Small intestine (tissue), 7 donors: ENCODE data around the gene LPP. TPM values are rescaled to one million over a fixed set of nuclear protein-coding genes. Genes with fewer than 3 reads are reported as not detected.
A peak's percentile ranks its signal among the peaks of the same experiment; 100 is the strongest.

ENCODE experiments used
- DNase-seq, 2 donors: peaks; one replicate each; pipeline versions ENCODE4 v3.0.0 to v3.0.0-alpha.2; 2013
- FAIRE-seq: peaks from 2 replicates; lab custom pipeline; 2012; peaks lifted over from hg19 to GRCh38; lab: Jason Lieb, UNC
- H3K27ac ChIP-seq, 3 donors: one replicate each; pipeline ENCODE4 v1.5.1; 2013; ENCODE audit warnings: low read length in 2 of 3, mild to moderate bottlenecking in 2 of 3, control low read depth in 1 of 3, inconsistent platforms in 1 of 3, low read depth in 1 of 3, moderate library complexity in 1 of 3
- H3K27me3 ChIP-seq, 3 donors: one replicate each; pipeline ENCODE4 v1.6.1; 2013; ENCODE audit warnings: low read length in 3 of 3, inconsistent platforms in 1 of 3; ENCODE audit not compliant: control insufficient read depth in 3 of 3, insufficient read depth in 3 of 3
- H3K36me3 ChIP-seq, 3 donors: one replicate each; pipeline ENCODE4 v1.6.1; 2013; ENCODE audit warnings: low read length in 3 of 3, inconsistent platforms in 1 of 3, low read depth in 1 of 3, mild to moderate bottlenecking in 1 of 3, moderate library complexity in 1 of 3; ENCODE audit not compliant: control insufficient read depth in 3 of 3, insufficient read depth in 2 of 3
- H3K4me1 ChIP-seq, 3 donors: one replicate each; pipeline ENCODE4 v1.6.1; 2013; ENCODE audit warnings: low read length in 2 of 3, inconsistent platforms in 1 of 3, low read depth in 1 of 3, mild to moderate bottlenecking in 1 of 3, moderate library complexity in 1 of 3; ENCODE audit not compliant: control insufficient read depth in 3 of 3, insufficient read depth in 2 of 3
- H3K4me3 ChIP-seq, 3 donors: one replicate each; pipeline ENCODE4 v1.5.1; 2013; ENCODE audit warnings: low read length in 3 of 3, control low read depth in 1 of 3, inconsistent platforms in 1 of 3, low read depth in 1 of 3, mild to moderate bottlenecking in 1 of 3, moderate library complexity in 1 of 3
- H3K9me3 ChIP-seq, 2 donors: one replicate each; pipeline ENCODE4 v1.6.1; 2013; ENCODE audit warnings: low read depth in 1 of 2, low read length in 1 of 2; ENCODE audit not compliant: control insufficient read depth in 2 of 2, insufficient read depth in 1 of 2
- WGBS, 3 donors: extraction: QIAGEN DNeasy Blood & Tissue Kit; methylation state at CpG; one replicate each; pipeline ENCODE4 v1.1.7; 2013; 5-methylcytosine and 5-hydroxymethylcytosine counted together
- polyA plus RNA-seq, 4 donors: library from polyadenylated mRNA; stranded (reverse) in 3 of 4; unstranded in 1 of 4; fragments of 200-250 nt in 3 of 4; fragments of 120-200 nt in 1 of 4; gene quantifications; one replicate each; pipeline versions ENCODE4 v1.2.1 to v1.2.3, GENCODE V29; 2013
- donor health status: healthy with polysubstance abuse.
- donor health status: control.
- donor health status: control.
- donor health status: Bipolar disorder and iron deficiency.
- donor health status: healthy.

Gene LPP
- polyA plus RNA-seq, 4 donors = 5.4 to 35.8 (median 12.4) TPM

- no peak overlapping the region for H3K4me3 ChIP-seq
- DNase-seq (no peak), FAIRE-seq (no peak)
- no peak overlapping the region for H3K27ac ChIP-seq
- H3K9me3 ChIP-seq = no peaks in the 10 kb centered on the region
- no peaks in the 10 kb centered on the region for H3K27me3 ChIP-seq
- peaks cover 0 to 9% (median 0%) of the 10 kb centered on the region in 3 donors for H3K36me3 ChIP-seq
- peaks cover 0 to 3% (median 0%) of the 10 kb centered on the region in 3 donors for H3K4me1 ChIP-seq
- 92 to 97% (median 92%) methylated on average over 3 of the region's 3 CpGs for WGBS, 3 donors
Observed at GRCh38 chr3:188332085-188332484, 178.1 kb downstream of the LPP start.

DNA sequence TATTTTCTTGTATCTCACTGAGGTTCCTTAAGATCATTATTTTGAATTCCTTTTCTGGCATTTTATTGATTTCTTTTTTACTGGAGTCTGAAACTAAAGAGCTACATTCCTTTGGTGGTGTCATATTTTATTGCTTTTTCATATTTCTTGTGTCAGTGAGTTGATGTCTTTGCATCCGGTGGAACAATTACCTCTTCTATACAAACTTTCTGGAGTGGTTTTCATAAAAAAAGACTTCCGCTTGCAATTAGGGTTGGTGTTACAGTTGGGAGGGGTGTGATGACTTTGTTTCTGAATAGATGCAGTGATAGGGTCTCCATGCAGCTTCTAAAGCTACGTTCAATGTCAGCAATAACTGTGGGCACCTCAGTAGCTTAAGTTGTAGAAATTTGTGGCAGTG lies 181.7 kb downstream of the LPP start:
- no peaks in the 10 kb centered on the region for H3K27me3 ChIP-seq
- 92 to 94% (median 92%) methylated on average over 3 of the region's 3 CpGs for WGBS, 3 donors
- FAIRE-seq (no peak), DNase-seq (no peak)
- no peak overlapping the region for H3K4me3 ChIP-seq
- H3K27ac ChIP-seq = no peak overlapping the region
- H3K36me3 ChIP-seq = peaks cover 0 to 11% (median 0%) of the 10 kb centered on the region in 3 donors
- peaks cover 0 to 3% (median 0%) of the 10 kb centered on the region in 3 donors for H3K4me1 ChIP-seq
- H3K9me3 ChIP-seq = no peaks in the 10 kb centered on the region

DNA sequence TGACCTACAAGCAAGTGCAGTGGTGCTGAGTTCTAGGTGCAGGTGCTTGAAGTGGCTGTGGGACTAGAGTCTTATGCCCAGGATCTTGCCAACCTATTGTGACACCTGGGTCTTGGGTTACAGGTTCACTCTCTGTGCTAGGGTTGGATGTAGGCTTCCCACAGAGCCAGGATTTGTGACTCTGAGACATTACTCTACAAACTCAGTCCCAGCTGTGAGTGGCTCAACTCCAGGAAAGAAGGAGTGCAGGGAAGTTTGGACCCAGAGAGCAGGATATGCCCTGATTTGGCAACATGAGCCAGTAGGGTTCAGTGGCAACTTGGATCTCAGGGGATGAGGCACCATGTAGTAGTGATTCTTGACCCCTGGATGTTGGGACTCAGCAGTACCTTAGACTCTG lies 182.2 kb downstream of the LPP start:
- no peaks in the 10 kb centered on the region for H3K27me3 ChIP-seq
- no peak overlapping the region for H3K4me3 ChIP-seq
- peaks cover 0 to 1% (median 0%) of the 10 kb centered on the region in 3 donors for H3K4me1 ChIP-seq
- DNase-seq = no peak
- no peaks in the 10 kb centered on the region for H3K9me3 ChIP-seq
- peaks cover 0 to 11% (median 0%) of the 10 kb centered on the region in 3 donors for H3K36me3 ChIP-seq
- no peak for FAIRE-seq
- no peak overlapping the region for H3K27ac ChIP-seq

GRCh38 chr3:188337232-188337631 lies 183.3 kb downstream of the LPP start:
- Histone ChIP-seq H3K4me3 (no peak overlapping the region), H3K9me3 (no peaks in the 10 kb centered on the region), H3K27me3 (no peaks in the 10 kb centered on the region), H3K4me1 (no peaks in the 10 kb centered on the region), H3K36me3 (peaks cover 0 to 11% (median 0%) of the 10 kb centered on the region in 3 donors), H3K27ac (no peak overlapping the region)
- 97 to 98% (median 97%) methylated on average over 4 of the region's 4 CpGs for WGBS, 3 donors
- FAIRE-seq (no peak), DNase-seq (no peak)

- no peak for FAIRE-seq
- no peak for DNase-seq
- Histone ChIP-seq H3K9me3 (no peaks in the 10 kb centered on the region), H3K4me3 (no peak overlapping the region), H3K36me3 (peaks cover 0 to 11% (median 0%) of the 10 kb centered on the region in 3 donors), H3K27me3 (no peaks in the 10 kb centered on the region), H3K4me1 (no peaks in the 10 kb centered on the region), H3K27ac (no peak overlapping the region)
Observed at GRCh38 chr3:188338086-188338485, 184.1 kb downstream of the LPP start.

DNA sequence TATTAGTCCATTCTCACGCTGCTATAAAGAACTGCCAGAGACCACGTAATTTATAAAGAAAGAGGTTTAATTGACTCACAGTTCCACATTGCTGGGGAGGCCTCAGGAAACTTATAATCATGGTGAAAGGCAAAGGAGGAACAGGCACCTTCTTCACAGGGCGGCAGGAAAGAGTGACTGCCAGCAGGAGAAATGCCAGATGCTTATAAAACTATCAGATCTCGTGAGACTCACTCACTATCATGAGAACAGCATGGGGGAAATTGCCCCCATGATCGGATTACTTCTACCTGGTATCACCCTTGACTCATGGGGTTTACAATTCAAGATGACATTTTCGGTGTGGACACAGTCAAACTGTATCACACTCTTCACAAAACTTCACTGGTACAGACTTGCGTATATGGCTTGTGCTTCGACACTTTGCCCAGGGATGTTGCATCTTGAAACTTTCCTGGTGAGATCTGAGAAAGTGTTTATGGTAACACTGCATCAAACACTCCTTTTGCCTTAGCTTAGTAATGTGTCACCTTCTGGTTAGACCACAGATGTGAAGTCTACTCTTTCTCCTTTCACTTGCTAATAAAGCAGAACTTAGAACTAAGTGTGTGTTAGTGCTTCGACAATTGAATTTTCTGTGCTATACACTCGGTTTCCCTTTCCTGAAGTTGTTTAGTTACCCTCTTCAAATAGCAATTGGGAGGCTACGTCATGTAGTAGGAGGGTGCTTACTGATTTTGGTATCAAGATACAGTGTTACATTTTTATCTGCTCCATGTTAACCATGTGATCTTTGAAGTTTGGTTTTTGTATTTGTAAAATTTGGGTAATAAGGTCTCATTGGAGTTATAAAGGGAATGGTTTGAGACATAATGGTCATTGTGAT lies 185.7 kb downstream of the LPP start:
- 69 to 85% (median 70%) methylated on average over 11 of the region's 11 CpGs for WGBS, 3 donors
- Histone ChIP-seq H3K27me3 (no peaks in the 10 kb centered on the region), H3K27ac (no peak overlapping the region), H3K4me3 (no peak overlapping the region), H3K4me1 (no peaks in the 10 kb centered on the region), H3K36me3 (peaks cover 0 to 11% (median 0%) of the 10 kb centered on the region in 3 donors), H3K9me3 (no peaks in the 10 kb centered on the region)
- FAIRE-seq = no peak
- DNase-seq = peak in 1 of 2 donors; percentile 17

- H3K4me1 ChIP-seq = no peaks in the 10 kb centered on the region
- no peaks in the 10 kb centered on the region for H3K27me3 ChIP-seq
- WGBS, 3 donors = 82 to 90% (median 86%) methylated on average over 2 of the region's 2 CpGs
- peaks cover 0 to 7% (median 0%) of the 10 kb centered on the region in 3 donors for H3K36me3 ChIP-seq
- no peak for DNase-seq
- H3K27ac ChIP-seq = no peak overlapping the region
- no peaks in the 10 kb centered on the region for H3K9me3 ChIP-seq
- no peak for FAIRE-seq
- no peak overlapping the region for H3K4me3 ChIP-seq
Observed at GRCh38 chr3:188341501-188341900, 187.5 kb downstream of the LPP start.

DNA sequence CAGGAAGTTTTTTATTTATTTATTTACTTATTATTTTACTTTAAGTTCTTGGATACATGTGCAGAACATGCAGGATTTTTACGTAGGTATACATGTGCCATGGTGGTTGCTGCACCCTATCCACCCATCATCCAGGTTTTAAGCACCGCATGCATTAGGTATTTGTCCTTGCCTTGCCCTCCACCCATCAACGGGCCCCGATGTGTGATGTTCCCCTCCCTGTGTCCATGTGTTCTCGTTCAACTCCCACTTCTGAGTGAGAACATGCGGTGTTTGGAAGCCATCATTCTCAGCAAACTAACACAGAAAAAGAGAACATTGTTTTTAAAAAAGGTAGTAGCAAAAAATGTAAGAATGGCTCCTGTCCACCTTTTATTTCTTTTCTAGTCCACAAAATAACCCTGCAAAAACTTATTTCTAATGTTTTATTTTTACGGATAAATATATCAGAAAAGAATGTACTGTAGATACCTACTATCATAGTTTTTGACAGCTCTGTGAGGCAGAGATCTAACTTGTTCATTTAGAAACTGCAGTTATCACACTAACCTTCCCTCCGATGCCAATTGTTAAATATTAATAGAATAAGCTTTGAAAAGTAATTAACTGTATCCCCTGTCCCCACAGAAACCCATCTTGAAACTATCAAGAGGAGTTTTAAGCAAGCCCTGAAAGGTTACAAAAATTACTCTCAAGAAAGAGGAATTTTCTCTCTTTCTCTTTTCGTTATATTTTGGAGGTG lies 189.2 kb downstream of the LPP start:
- no peaks in the 10 kb centered on the region for H3K36me3 ChIP-seq
- DNase-seq (no peak), FAIRE-seq (no peak)
- peaks cover 0 to 9% (median 8%) of the 10 kb centered on the region in 3 donors for H3K4me1 ChIP-seq
- WGBS, 3 donors = 79 to 83% (median 81%) methylated on average over 9 of the region's 9 CpGs
- H3K27ac ChIP-seq = no peak overlapping the region
- no peaks in the 10 kb centered on the region for H3K9me3 ChIP-seq
- H3K4me3 ChIP-seq = no peak overlapping the region
- no peaks in the 10 kb centered on the region for H3K27me3 ChIP-seq
